AG20443 (cell line): Measurements from ENCODE around the gene CADPS.

Experiments
- DNase-seq: peaks from one replicate; pipeline ENCODE4 v3.0.0; 2012; ENCODE audit warnings: low spot score, mixed read lengths

Gene CADPS

GRCh38 chr3:62749130-62749529 lies 126.1 kb downstream of the CADPS start:
- DNase-seq, result no peak

- no peak for DNase-seq
Measured at GRCh38 chr3:62737449-62737848, 137.8 kb downstream of the CADPS start.

DNA sequence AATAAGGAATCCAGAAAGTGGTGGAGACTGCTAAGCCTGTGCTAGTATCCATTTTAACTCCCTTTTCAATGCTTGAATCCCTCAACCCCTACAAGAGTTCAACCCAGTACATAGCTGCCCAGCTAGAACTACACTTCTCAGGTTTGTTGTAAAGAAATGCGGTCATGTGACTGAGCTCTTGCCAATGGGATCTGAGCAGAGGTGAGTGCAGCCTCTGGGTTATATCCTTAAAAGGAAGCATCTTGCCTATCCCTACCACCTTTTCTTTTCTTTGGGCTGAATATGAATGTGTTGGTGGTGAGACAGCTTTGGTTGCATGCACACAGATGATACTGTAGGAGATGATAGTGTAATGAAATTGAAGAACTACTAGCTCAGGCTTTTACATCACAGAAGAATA lies 139.7 kb downstream of the CADPS start:
- no peak for DNase-seq

- DNase-seq, result no peak
Measured at GRCh38 chr3:62732183-62732904, 142.9 kb downstream of the CADPS start.

GRCh38 chr3:62727981-62728380 lies 147.2 kb downstream of the CADPS start:
- DNase-seq, result no peak

DNA sequence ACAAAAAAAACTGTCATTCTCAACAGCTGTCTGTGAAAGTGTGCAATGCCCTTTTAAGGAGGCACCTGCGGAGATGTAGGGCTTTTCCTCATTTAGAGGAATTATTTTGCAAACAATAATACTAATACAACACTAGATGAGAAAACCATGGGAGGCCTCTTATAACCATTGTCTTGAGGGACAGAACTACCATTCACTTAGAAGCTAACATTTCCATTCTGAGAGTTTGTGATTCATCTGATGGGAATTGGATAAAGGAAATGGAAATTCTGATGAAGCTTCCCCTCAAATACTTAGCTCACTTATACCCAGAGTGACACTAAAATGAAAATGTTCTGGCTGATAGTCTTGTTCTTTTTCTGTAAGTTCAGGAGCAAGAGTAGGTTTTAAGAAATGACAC lies 147.7 kb downstream of the CADPS start:
- peak; percentile 14 for DNase-seq

GRCh38 chr3:62724503-62724902 lies 150.7 kb downstream of the CADPS start:
- DNase-seq, result no peak

GRCh38 chr3:62723914-62724217 lies 151.3 kb downstream of the CADPS start:
- no peak for DNase-seq

GRCh38 chr3:62723166-62723913 lies 151.9 kb downstream of the CADPS start:
- no peak for DNase-seq

DNA sequence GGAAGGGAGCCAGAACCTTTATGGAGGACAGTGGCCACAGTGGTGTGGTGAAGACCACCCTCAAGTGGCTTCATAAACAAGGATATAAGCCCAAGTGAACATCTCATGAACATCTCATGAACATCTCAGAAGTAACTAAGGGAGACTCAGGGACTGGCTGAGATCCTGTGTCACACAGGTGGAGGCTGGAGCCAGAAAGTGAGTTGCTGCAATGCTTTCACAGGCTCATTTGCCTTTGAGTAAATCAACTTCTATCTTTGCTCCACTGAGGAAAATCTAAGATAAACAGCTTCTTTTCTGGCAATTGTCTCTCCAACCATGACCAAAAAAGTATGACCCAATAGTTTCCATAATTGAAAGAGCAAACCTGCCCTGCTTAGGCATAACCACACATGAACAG lies 152.9 kb downstream of the CADPS start:
- DNase-seq, result no peak

- no peak for DNase-seq
Measured at GRCh38 chr3:62718515-62719320, 156.5 kb downstream of the CADPS start.

- no peak for DNase-seq
Measured at GRCh38 chr3:62718011-62718410, 157.2 kb downstream of the CADPS start.

GRCh38 chr3:62712746-62713145 lies 162.5 kb downstream of the CADPS start:
- DNase-seq, result peak; percentile 22

DNA sequence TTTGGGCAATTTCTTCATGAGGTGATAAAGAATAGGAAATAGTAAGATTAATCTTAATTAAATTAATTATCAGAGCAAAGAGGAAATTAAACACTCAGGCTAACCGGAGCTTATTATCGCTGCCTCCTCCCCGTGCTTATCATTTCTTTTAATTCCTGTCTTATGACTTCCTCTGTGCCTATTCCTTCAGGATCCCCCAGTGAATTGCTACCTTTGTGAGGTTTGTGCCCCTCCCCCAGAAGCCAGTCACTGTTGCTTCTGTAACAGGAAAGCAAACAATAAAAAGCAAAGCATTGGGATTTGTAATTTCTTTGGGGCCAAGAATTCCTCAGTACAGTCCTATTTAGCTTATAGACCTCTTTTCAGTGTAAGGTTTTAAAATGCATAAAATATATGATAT lies 164.5 kb downstream of the CADPS start:
- no peak for DNase-seq

DNA sequence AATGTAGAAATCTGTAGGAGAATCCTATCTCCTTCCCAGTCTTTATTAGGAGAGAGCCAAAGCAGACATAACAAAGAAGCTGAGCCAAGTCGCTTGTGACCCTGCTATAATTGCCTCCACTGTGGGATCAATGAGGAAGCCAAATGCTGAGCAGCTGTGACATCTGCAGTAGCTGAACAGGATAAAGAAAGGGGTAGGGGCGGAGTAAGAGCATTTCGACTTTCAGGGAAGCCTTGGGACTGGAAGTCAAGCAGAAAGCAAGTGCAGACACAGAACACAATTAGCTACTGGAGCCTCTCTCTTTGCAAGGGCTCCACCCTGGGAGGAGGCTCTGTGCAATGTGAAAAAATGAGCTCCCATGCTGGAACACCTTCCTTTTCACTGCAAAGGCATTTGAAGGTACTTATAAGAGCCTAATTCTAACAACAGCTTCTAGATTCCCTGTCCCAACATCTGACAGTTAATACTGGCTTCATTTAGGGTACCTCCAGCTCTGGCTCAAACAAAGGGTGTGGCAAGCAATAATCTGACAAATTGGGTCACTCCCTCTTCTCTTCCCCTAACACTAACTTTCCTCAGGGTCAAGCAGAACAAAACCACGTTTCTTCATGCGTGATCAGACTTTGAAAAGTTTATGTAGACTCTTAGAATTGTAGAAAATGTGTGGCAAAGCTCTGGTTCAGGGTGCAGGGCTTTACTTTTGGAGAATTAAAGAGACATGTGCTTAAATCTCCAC lies 166.4 kb downstream of the CADPS start:
- DNase-seq, result no peak

DNA sequence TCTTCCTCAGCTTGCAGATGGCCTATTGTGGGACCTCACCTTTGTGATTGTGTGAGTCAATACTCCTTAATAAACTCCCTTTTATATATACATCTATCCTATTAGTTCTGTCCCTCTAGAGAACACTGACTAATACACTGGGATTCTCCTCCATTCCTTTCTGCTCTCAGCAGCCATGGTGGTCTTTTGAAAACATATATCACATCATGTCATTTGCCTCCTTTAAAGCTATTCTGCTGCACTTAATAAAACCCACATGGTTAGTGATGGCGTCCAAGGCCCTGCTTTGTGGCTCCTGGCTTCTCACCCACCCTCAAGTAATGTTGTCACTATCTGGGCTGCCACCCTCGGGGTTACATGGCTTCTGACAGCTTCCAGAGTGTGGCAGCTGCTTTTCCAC lies 169.5 kb downstream of the CADPS start:
- DNase-seq, result no peak

DNA sequence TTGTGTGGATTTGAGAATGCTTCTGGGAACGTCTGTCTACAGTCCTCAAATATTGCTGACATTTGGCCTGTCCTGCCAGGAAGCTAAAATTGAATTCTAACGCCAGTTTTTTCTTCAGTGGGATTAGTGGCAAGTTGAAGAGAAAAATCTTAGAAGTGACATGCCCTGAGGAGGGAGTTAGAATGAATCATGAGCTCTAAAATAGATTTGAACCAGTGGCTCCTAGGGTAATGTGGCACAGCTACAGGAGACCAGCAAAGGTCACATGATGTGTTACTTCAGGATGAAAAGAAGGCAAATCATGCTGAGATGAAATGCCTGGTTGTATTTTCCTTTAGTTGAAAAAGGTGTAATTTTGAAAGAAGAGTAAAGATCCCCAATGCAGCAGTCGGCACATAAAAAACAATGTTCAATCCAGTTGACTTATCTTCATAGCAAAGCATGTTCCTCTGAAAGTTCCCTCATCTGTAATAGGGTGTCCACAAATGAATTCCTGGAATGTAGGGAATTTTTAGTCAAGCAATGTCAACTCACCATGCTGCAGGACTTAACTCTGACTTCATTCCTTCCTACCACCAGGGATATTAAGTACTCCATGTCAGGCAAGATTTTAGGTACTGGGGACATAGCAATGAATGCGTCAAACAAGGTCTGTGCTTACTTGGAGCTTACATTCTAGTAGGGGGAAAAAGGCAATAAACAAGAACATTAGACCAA lies 171.6 kb downstream of the CADPS start:
- DNase-seq, result no peak

- no peak for DNase-seq
Measured at GRCh38 chr3:62700357-62700756, 174.9 kb downstream of the CADPS start.

GRCh38 chr3:62699728-62700127 lies 175.5 kb downstream of the CADPS start:
- DNase-seq, result no peak

DNA sequence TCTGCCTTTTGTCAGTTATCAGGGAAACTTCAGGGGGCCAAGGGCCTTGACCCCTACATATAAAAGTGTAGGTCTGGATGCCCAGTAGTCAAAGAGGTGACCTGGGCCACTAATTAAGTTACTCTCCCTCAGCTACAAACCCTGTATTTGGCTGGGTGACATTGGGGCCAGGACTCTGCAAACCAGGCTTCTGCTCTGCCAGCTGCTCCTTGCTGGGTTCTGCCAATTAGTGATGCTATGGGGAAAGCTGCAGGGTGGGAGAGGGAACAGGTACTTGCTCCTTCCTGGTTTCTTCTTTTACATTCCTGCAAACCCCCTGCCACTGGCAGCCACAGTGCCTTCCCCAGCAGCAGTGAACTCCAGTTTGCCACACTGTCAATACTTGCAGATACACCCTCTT lies 179.2 kb downstream of the CADPS start:
- no peak for DNase-seq

- no peak for DNase-seq
Measured at GRCh38 chr3:62688812-62689211, 186.4 kb downstream of the CADPS start.

GRCh38 chr3:62688050-62688449 lies 187.2 kb downstream of the CADPS start:
- DNase-seq, result peak; percentile 26
